ENCODE data around the gene ERBB4. TPM values are rescaled to one million over a fixed set of nuclear protein-coding genes. Genes with fewer than 3 reads are reported as not detected.
A peak's percentile ranks its signal among the peaks of the same experiment; 100 is the strongest.

ERBB4 gene
- total and polyA plus RNA-seq, 2 of the 8 experiments (the other 6 are each of a cell fraction or from before 2014, with no cell fraction given), result 0.34 to 1.3 TPM

DNA sequence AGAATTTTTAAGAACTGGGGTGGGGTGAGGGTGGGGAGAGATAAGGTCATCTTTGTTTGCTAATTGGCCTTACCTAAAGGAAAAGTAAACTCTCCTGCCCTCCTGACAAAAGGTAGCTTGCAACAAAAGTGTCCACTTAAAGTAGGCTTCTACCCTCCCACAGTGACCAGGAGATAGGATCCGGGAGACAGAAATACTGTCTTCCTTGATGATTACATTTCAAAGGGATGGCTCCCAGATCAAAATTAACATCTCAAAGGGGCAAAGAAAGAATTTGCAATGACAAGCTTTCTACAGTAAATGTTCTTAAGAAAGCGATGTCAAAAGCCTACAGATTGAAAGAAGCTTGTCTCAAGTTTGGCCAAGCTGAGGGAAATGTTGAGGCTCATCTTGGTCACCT lies 1206.9 kb downstream of the ERBB4 start (continued):
- TF ChIP-seq, protein P1, sequence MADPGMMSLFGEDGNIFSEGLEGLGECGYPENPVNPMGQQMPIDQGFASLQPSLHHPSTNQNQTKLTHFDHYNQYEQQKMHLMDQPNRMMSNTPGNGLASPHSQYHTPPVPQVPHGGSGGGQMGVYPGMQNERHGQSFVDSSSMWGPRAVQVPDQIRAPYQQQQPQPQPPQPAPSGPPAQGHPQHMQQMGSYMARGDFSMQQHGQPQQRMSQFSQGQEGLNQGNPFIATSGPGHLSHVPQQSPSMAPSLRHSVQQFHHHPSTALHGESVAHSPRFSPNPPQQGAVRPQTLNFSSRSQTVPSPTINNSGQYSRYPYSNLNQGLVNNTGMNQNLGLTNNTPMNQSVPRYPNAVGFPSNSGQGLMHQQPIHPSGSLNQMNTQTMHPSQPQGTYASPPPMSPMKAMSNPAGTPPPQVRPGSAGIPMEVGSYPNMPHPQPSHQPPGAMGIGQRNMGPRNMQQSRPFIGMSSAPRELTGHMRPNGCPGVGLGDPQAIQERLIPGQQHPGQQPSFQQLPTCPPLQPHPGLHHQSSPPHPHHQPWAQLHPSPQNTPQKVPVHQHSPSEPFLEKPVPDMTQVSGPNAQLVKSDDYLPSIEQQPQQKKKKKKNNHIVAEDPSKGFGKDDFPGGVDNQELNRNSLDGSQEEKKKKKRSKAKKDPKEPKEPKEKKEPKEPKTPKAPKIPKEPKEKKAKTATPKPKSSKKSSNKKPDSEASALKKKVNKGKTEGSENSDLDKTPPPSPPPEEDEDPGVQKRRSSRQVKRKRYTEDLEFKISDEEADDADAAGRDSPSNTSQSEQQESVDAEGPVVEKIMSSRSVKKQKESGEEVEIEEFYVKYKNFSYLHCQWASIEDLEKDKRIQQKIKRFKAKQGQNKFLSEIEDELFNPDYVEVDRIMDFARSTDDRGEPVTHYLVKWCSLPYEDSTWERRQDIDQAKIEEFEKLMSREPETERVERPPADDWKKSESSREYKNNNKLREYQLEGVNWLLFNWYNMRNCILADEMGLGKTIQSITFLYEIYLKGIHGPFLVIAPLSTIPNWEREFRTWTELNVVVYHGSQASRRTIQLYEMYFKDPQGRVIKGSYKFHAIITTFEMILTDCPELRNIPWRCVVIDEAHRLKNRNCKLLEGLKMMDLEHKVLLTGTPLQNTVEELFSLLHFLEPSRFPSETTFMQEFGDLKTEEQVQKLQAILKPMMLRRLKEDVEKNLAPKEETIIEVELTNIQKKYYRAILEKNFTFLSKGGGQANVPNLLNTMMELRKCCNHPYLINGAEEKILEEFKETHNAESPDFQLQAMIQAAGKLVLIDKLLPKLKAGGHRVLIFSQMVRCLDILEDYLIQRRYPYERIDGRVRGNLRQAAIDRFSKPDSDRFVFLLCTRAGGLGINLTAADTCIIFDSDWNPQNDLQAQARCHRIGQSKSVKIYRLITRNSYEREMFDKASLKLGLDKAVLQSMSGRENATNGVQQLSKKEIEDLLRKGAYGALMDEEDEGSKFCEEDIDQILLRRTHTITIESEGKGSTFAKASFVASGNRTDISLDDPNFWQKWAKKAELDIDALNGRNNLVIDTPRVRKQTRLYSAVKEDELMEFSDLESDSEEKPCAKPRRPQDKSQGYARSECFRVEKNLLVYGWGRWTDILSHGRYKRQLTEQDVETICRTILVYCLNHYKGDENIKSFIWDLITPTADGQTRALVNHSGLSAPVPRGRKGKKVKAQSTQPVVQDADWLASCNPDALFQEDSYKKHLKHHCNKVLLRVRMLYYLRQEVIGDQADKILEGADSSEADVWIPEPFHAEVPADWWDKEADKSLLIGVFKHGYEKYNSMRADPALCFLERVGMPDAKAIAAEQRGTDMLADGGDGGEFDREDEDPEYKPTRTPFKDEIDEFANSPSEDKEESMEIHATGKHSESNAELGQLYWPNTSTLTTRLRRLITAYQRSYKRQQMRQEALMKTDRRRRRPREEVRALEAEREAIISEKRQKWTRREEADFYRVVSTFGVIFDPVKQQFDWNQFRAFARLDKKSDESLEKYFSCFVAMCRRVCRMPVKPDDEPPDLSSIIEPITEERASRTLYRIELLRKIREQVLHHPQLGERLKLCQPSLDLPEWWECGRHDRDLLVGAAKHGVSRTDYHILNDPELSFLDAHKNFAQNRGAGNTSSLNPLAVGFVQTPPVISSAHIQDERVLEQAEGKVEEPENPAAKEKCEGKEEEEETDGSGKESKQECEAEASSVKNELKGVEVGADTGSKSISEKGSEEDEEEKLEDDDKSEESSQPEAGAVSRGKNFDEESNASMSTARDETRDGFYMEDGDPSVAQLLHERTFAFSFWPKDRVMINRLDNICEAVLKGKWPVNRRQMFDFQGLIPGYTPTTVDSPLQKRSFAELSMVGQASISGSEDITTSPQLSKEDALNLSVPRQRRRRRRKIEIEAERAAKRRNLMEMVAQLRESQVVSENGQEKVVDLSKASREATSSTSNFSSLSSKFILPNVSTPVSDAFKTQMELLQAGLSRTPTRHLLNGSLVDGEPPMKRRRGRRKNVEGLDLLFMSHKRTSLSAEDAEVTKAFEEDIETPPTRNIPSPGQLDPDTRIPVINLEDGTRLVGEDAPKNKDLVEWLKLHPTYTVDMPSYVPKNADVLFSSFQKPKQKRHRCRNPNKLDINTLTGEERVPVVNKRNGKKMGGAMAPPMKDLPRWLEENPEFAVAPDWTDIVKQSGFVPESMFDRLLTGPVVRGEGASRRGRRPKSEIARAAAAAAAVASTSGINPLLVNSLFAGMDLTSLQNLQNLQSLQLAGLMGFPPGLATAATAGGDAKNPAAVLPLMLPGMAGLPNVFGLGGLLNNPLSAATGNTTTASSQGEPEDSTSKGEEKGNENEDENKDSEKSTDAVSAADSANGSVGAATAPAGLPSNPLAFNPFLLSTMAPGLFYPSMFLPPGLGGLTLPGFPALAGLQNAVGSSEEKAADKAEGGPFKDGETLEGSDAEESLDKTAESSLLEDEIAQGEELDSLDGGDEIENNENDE (IDR thresholded peaks at IDR 0.05; ENCODE audit: insufficient replicate concordance, low read length), result peak; percentile 93
- TF ChIP-seq, protein P2, sequence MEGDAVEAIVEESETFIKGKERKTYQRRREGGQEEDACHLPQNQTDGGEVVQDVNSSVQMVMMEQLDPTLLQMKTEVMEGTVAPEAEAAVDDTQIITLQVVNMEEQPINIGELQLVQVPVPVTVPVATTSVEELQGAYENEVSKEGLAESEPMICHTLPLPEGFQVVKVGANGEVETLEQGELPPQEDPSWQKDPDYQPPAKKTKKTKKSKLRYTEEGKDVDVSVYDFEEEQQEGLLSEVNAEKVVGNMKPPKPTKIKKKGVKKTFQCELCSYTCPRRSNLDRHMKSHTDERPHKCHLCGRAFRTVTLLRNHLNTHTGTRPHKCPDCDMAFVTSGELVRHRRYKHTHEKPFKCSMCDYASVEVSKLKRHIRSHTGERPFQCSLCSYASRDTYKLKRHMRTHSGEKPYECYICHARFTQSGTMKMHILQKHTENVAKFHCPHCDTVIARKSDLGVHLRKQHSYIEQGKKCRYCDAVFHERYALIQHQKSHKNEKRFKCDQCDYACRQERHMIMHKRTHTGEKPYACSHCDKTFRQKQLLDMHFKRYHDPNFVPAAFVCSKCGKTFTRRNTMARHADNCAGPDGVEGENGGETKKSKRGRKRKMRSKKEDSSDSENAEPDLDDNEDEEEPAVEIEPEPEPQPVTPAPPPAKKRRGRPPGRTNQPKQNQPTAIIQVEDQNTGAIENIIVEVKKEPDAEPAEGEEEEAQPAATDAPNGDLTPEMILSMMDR (IDR thresholded peaks at IDR 0.05; ENCODE audit: control extremely low read depth in 1 of 3, insufficient read depth in 1 of 3, low read depth in 1 of 3, low read length in 3 of 3), result no peak
- TF ChIP-seq ASH2L (IDR thresholded peaks at IDR 0.05; ENCODE audit: low read length), result peak; percentile 27
- no peak for TF ChIP-seq BRCA1 (IDR thresholded peaks at IDR 0.05; ENCODE audit: low read depth, low read length)
- TF ChIP-seq TAF7 (optimal IDR thresholded peaks at IDR 0.05; ENCODE audit: borderline replicate concordance, low read depth, low read length), result no peak
- TF ChIP-seq NANOG (IDR thresholded peaks at IDR 0.05; ENCODE audit: insufficient read depth, low read depth, low read length, poor library complexity, severe bottlenecking), result peak; percentile 40
- no peak for TF ChIP-seq JUND (IDR thresholded peaks at IDR 0.05; ENCODE audit: low read length)
- no peak for TF ChIP-seq SAP30 (IDR thresholded peaks at IDR 0.05; ENCODE audit: insufficient read depth, insufficient replicate concordance, low read length)
- TF ChIP-seq CREB1 (IDR thresholded peaks at IDR 0.05), result no peak
